Activated T-cell treated with anti-CD3 and anti-CD28 coated beads, Interleukin-2, amount 50 U/mL, for 24 hours (primary cell): Measurements from ENCODE around the gene RAC3.

Experiments used
- DNase-seq: peaks from one replicate; pipeline ENCODE4 v3.0.0-alpha.2; 2020
- H3K27ac Mint-ChIP-seq: 2 replicates; pipeline ENCODE4 v1.8.0; 2020; ENCODE audit warnings: mild to moderate bottlenecking, mixed read lengths
- H3K27me3 Mint-ChIP-seq: 2 replicates; pipeline ENCODE4 v1.8.0; 2020; ENCODE audit warnings: mixed read lengths
- H3K36me3 Mint-ChIP-seq: 2 replicates; pipeline ENCODE4 v1.8.0; 2020; ENCODE audit warnings: low read depth, mixed read lengths
- H3K4me1 Mint-ChIP-seq: 2 replicates; pipeline ENCODE4 v1.8.0; 2020; ENCODE audit warnings: low read depth, mixed read lengths
- H3K4me3 Mint-ChIP-seq: 2 replicates; pipeline ENCODE4 v1.8.0; 2020; ENCODE audit warnings: mild to moderate bottlenecking, moderate library complexity, mixed read lengths
- H3K9me3 Mint-ChIP-seq: 2 replicates; pipeline ENCODE4 v1.8.0; 2020; ENCODE audit warnings: mixed read lengths

The RAC3 gene

GRCh38 chr17:82063424-82064415, 32.2 kb downstream of the RAC3 start:
- DNase-seq, result no peak
- Mint-ChIP-seq H3K36me3 (peaks cover 59% of the 10 kb centered on the region), H3K9me3 (no peaks in the 10 kb centered on the region), H3K27me3 (no peaks in the 10 kb centered on the region), H3K27ac (peak overlapping the region; percentile 82), H3K4me3 (peak overlapping the region; percentile 82), H3K4me1 (peaks cover 15% of the 10 kb centered on the region)

- Mint-ChIP-seq H3K27ac (peak overlapping the region; percentile 82), H3K36me3 (peaks cover 50% of the 10 kb centered on the region), H3K27me3 (no peaks in the 10 kb centered on the region), H3K4me1 (peaks cover 15% of the 10 kb centered on the region), H3K4me3 (peak overlapping the region; percentile 82), H3K9me3 (no peaks in the 10 kb centered on the region)
- DNase-seq, result no peak
Observed at GRCh38 chr17:82064433-82065192, 33.1 kb downstream of the RAC3 start.

DNA sequence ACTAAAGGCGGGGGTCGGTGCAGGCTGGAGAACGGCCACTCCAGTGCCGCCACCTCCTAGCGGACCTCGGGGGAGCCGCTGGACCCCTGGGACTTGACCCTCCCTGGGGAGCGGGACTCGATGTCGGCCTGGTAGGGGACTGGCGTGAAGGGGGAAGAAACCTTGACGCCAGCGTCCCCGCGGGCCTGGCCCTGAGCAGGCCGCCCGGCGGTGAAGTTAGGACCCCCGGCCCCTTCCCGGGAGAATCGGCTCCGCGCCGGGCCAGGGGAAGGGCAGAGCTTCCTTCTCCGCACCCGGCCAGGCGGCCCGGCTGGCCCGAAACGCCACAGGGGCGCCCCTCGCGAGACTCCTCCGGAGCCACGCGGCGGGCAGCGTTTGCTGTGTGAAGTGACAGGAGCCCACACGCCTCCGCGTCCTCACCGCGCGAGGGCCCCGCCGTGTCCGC, 33.7 kb downstream of the RAC3 start:
- Mint-ChIP-seq H3K9me3 (no peaks in the 10 kb centered on the region), H3K36me3 (peaks cover 44% of the 10 kb centered on the region), H3K27ac (peak overlapping the region; percentile 82), H3K4me1 (peaks cover 15% of the 10 kb centered on the region), H3K27me3 (no peaks in the 10 kb centered on the region), H3K4me3 (peak overlapping the region; percentile 82)
- no peak for DNase-seq

DNA sequence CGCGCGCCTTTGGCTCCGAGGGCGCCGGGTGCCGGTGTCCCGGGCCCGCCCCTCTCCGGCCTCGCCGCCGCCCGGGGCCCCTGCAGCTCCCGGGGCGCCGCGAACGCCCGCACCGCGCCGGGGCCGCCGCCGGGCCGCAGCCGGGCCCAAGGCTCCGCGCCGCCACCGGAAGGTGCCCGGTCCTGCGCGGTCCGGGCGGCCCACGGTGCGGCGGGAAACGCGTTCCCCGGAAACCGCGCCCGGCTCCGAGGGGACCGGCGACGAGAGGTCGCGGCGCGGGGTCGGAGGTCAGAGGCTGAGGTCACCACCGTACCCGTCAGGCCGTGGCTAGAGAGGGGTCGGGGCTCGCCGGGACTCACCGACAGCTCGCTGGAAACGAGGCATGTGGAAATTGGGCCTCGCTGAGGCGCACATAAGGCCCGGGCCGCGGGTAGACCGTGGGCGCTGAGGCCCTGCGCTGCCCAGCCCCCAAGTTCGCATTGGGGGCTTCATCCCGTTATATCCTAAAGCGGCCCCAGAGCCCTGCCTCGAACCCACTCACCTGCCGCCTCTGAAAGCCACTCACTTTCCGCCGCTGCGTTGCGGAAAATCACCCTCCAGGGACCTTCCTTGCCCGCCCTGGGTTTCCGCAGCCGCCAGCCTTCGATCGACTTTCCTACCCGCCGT, 34.3 kb downstream of the RAC3 start, which contains the start of gene DUS1L:
Gene DUS1L, minus strand, starts transcription at position 167 of the 666 bp plus-strand sequence. CDS start 745 bp downstream, outside the sequence.
- peak; percentile 86 for DNase-seq
- Mint-ChIP-seq H3K27me3 (no peaks in the 10 kb centered on the region), H3K36me3 (peaks cover 38% of the 10 kb centered on the region), H3K27ac (peak within 1 kb of the TSS; percentile 94), H3K9me3 (no peaks in the 10 kb centered on the region), H3K4me1 (peaks cover 15% of the 10 kb centered on the region), H3K4me3 (peak within 1 kb of the TSS; percentile 84)

DNA sequence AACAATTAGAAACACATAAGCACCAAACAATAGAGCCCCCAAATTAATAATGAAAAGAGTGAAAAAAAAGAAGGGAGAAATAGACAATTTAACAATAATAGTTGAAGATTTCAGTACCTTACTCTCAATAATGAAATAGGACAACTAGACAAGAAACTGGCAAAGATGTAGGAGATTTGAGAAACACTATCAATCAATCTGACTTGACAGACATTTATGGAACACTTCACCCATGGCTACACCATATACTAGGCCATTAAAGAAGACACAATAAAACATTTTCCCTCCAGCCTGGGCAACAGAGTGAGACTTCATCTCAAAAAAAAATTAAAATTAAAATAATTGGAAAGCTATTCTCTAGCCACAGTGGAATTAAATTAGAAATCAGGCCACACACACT, 39.1 kb downstream of the RAC3 start:
- Mint-ChIP-seq H3K9me3 (no peaks in the 10 kb centered on the region), H3K27ac (no peak overlapping the region), H3K36me3 (peaks cover 3% of the 10 kb centered on the region), H3K4me3 (no peak overlapping the region), H3K4me1 (peaks cover 6% of the 10 kb centered on the region), H3K27me3 (no peaks in the 10 kb centered on the region)
- DNase-seq, result no peak

DNA sequence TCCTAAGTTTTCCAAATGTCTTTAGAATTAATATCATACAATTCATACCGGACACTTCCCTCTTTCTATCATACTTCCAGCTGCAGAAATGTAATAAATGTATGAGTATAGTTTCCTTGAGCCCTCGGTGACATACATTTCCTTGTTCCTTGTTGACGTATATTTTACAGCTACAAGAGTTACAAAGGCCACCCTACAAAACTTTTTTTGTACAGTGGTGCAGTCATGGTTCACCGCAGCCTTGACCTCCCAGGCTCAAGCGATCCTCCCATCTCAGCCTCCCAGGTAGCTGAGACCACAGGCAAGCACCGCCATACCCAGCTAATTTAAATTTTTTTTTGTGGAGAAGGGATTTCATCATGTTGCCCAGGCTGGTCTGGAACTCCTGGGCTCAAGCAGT, 41.3 kb downstream of the RAC3 start:
- Mint-ChIP-seq H3K4me1 (no peaks in the 10 kb centered on the region), H3K27me3 (no peaks in the 10 kb centered on the region), H3K27ac (no peak overlapping the region), H3K36me3 (peaks cover 5% of the 10 kb centered on the region), H3K4me3 (no peak overlapping the region), H3K9me3 (no peaks in the 10 kb centered on the region)
- DNase-seq, result no peak

DNA sequence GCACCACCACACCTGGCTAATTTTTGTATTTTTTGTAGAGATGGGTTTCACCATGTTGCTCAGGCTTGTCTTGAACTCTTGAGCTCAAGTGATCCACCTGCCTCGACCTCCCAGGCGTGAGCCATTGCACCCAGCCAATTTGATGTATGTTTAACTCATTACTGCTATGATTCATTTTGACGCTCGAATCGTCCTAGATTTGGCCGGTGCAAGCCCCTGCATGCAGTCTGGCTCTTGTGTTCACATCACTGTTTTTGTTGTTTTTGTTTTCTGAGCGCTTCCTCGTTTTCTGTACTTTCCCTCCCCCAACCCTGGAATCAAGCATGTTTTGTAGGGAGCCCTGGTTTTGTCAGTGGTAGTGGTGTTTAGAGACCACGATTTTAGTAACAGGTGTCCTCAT, 42.0 kb downstream of the RAC3 start:
- H3K4me1 Mint-ChIP-seq, result peaks cover 2% of the 10 kb centered on the region
- peaks cover 10% of the 10 kb centered on the region for H3K36me3 Mint-ChIP-seq
- H3K27me3 Mint-ChIP-seq, result no peaks in the 10 kb centered on the region
- H3K9me3 Mint-ChIP-seq, result no peaks in the 10 kb centered on the region
- no peak overlapping the region for H3K4me3 Mint-ChIP-seq
- DNase-seq, result no peak
- H3K27ac Mint-ChIP-seq, result peak overlapping the region; percentile 4

- no peak for DNase-seq
- H3K4me3 Mint-ChIP-seq, result no peak overlapping the region
- peaks cover 2% of the 10 kb centered on the region for H3K4me1 Mint-ChIP-seq
- H3K27me3 Mint-ChIP-seq, result no peaks in the 10 kb centered on the region
- peaks cover 35% of the 10 kb centered on the region for H3K36me3 Mint-ChIP-seq
- H3K27ac Mint-ChIP-seq, result no peak overlapping the region
- H3K9me3 Mint-ChIP-seq, result no peaks in the 10 kb centered on the region
Observed at GRCh38 chr17:82076018-82076784, 44.7 kb downstream of the RAC3 start.

GRCh38 chr17:82076785-82077591, 45.5 kb downstream of the RAC3 start:
- H3K9me3 Mint-ChIP-seq, result no peaks in the 10 kb centered on the region
- H3K4me3 Mint-ChIP-seq, result no peak overlapping the region
- H3K27ac Mint-ChIP-seq, result no peak overlapping the region
- H3K36me3 Mint-ChIP-seq, result peaks cover 42% of the 10 kb centered on the region
- H3K27me3 Mint-ChIP-seq, result no peaks in the 10 kb centered on the region
- no peak for DNase-seq
- H3K4me1 Mint-ChIP-seq, result peaks cover 2% of the 10 kb centered on the region

- Mint-ChIP-seq H3K27me3 (no peaks in the 10 kb centered on the region), H3K4me1 (peaks cover 2% of the 10 kb centered on the region), H3K36me3 (peaks cover 50% of the 10 kb centered on the region), H3K27ac (peak overlapping the region; percentile 56), H3K9me3 (no peaks in the 10 kb centered on the region), H3K4me3 (no peak overlapping the region)
- DNase-seq, result no peak
Observed at GRCh38 chr17:82077617-82078358, 46.3 kb downstream of the RAC3 start.

DNA sequence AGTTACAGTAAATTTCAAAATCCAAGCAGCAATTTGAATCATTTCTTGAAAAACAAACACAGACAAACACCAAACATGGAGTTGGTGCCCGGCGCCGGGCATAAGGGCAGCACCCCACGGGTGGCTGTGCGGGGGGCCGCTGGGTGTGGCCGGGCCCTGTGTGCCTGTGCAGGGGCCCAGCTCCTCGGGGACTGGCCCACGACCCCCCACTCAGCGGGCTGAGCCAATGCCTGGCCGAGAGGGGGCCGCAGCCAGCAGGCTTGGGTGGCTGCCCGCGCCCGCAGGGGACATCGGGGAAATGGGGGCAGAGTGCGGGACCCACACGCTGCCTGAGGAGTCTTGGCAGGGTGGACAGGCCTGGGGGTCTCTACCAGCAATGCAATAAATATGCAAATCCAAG, 47.0 kb downstream of the RAC3 start:
- Mint-ChIP-seq H3K27me3 (no peaks in the 10 kb centered on the region), H3K4me3 (no peak overlapping the region), H3K27ac (peak overlapping the region; percentile 56), H3K4me1 (peaks cover 2% of the 10 kb centered on the region), H3K36me3 (peaks cover 57% of the 10 kb centered on the region), H3K9me3 (no peaks in the 10 kb centered on the region)
- DNase-seq, result no peak

GRCh38 chr17:82079001-82079677, 47.7 kb downstream of the RAC3 start:
- DNase-seq, result no peak
- no peaks in the 10 kb centered on the region for H3K27me3 Mint-ChIP-seq
- peaks cover 63% of the 10 kb centered on the region for H3K36me3 Mint-ChIP-seq
- H3K9me3 Mint-ChIP-seq, result no peaks in the 10 kb centered on the region
- H3K27ac Mint-ChIP-seq, result no peak overlapping the region
- H3K4me1 Mint-ChIP-seq, result peaks cover 2% of the 10 kb centered on the region
- no peak overlapping the region for H3K4me3 Mint-ChIP-seq
